Naive B cell (primary cell): ENCODE data around the gene LCN15. TPM values are rescaled to one million over a fixed set of nuclear protein-coding genes. Genes with fewer than 3 reads are reported as not detected.

Experiments
- ATAC-seq, 2 donors: fragments of 150-1000 bp; cut with Tn5 transposase; 2 replicates each; pipeline ENCODE4 v1.10.0; 2021; ENCODE audit warnings: low read depth in 2 of 2, mild to moderate bottlenecking in 2 of 2, moderate library complexity in 2 of 2
- DNase-seq: peaks from one replicate; pipeline ENCODE4 v3.0.0; 2022
- H3K27ac Mint-ChIP-seq, 6 donors: one replicate each; pipeline ENCODE4 v1.8.0; 2020 to 2022; ENCODE audit warnings: mild to moderate bottlenecking in 6 of 6, mixed read lengths in 6 of 6, moderate library complexity in 5 of 6, inconsistent platforms in 2 of 6
- H3K27me3 Mint-ChIP-seq, 3 donors: one replicate each; pipeline ENCODE4 v1.8.0; 2021 to 2022; ENCODE audit warnings: mixed read lengths in 3 of 3, mild to moderate bottlenecking in 1 of 3
- H3K36me3 Mint-ChIP-seq, 2 donors: one replicate each; pipeline ENCODE4 v1.8.0; 2020 to 2022; ENCODE audit warnings: mixed read lengths in 2 of 2, inconsistent platforms in 1 of 2, mild to moderate bottlenecking in 1 of 2
- H3K4me1 Mint-ChIP-seq, 3 donors: one replicate each; pipeline ENCODE4 v1.8.0; 2020 to 2022; ENCODE audit warnings: mixed read lengths in 3 of 3, inconsistent platforms in 1 of 3, mild to moderate bottlenecking in 1 of 3, moderate library complexity in 1 of 3
- H3K4me3 Mint-ChIP-seq, 8 donors: one replicate each; pipeline ENCODE4 v1.8.0; 2020 to 2022; ENCODE audit warnings: mild to moderate bottlenecking in 8 of 8, mixed read lengths in 8 of 8, moderate library complexity in 8 of 8, inconsistent platforms in 2 of 8
- H3K9me3 Mint-ChIP-seq, 7 donors: one replicate each; pipeline ENCODE4 v1.8.0; 2020 to 2022; ENCODE audit warnings: mixed read lengths in 7 of 7, mild to moderate bottlenecking in 5 of 7, inconsistent platforms in 2 of 7, moderate library complexity in 1 of 7
- polyA plus RNA-seq, 6 donors: library from polyadenylated mRNA; unstranded; fragments of 300-500 nt; fragmentation: Illumina TruSeq; gene quantifications; one replicate each; pipeline ENCODE4 v1.2.3, GENCODE V29; 2021; ENCODE audit warnings: low read depth in 6 of 6

LCN15 gene
- polyA plus RNA-seq, 6 donors from 2014 or later: 0.09 TPM; not detected in 5

DNA sequence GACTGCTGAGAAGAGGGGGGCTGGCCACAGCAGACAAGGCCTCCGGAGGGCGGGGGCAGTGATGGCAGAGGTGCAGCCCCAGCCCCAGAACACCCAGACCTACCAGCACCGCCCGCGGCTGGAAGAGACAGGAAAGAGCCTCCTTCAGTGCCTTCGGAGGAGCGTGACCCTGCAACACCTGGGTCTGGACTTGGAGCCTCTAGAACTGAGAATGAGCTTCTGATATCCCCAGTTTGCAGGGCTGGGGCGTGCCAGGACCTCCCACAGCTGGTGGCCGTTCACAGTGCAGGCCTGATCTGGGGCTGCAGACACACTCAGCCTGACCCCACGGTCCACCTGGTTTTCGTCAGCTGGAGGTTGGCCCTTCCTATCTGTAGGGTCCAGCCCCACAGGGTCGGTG is 30.7 kb downstream of the LCN15 start:
- no peaks in the 10 kb centered on the region for H3K9me3 Mint-ChIP-seq
- DNase-seq (no peak), ATAC-seq (no peak)
- H3K27me3 Mint-ChIP-seq: no peaks in the 10 kb centered on the region
- peaks cover 14 to 52% (median 38%) of the 10 kb centered on the region in 3 donors for H3K4me1 Mint-ChIP-seq
- peaks cover 0 to 6% of the 10 kb centered on the region in 2 donors for H3K36me3 Mint-ChIP-seq
- H3K27ac Mint-ChIP-seq: peak overlapping the region in 1 of 6 donors; percentile 61
- H3K4me3 Mint-ChIP-seq: peak overlapping the region in 2 of 8 donors; percentile 23 to 32

DNA sequence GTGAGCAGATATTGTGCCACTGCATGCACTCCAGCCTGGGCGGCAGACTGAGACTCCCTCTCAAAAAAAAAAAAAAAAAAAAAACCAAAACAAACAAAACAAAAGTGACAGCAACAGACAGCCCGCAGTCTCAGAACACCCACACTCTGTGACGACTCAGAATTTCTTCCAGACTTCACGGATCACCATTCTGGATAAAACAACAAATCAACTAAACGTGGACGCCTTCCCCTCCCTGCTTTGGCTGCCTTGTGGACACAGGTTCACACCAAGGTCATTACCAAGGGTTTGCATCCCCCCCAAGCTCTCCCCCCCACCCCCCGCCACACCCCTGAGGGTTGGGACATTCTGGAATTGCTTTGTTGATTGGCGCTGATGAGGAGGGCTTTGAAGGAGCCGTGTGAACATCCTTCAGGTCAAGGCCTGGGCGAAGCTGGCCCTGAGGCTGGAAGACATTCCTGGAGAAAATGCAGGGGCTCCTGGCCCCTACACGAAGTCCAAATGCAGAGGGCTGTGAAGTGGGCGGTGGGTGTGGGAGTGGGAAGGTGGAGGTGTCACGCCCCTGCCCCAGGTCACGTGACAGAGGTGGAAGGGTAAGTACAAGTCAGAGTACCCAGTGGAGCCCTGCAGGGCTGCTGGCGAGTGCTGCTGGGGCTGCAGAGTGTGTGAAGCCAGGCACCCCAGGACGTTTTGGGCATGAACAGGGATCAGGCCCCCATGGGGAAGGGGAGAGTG is 31.7 kb downstream of the LCN15 start:
- H3K27ac Mint-ChIP-seq: no peak overlapping the region

DNA sequence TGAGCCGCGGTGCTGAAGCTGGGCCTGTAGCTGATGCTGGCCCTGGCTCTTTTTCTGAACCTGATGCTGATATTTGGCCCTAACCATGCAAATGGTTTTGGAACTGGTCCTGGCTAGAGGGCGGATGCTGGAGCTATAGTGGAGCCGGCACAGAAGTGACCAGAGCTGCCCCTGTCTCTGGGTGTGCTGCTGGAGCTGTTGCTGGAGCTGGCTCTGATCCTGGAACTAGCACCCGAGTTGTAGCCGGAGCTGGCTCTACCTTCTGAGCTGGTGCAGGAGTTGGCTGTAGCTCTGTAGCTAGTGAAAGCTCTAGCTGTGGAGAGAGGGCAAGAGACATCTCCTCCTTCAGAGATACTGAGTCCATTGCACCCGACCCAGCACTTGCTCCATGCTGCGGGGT is 34.4 kb downstream of the LCN15 start:
- Mint-ChIP-seq H3K4me3 (peak overlapping the region; percentile 22 to 95 (median 74)), H3K36me3 (peaks cover 7 to 9% of the 10 kb centered on the region in 2 donors), H3K9me3 (no peaks in the 10 kb centered on the region), H3K27me3 (peaks cover 0 to 3% (median 0%) of the 10 kb centered on the region in 3 donors), H3K27ac (peak overlapping the region in 3 of 6 donors; percentile 37 to 92 (median 56)), H3K4me1 (peaks cover 19 to 62% (median 39%) of the 10 kb centered on the region in 3 donors)
- no peak for ATAC-seq
- DNase-seq: no peak

More for the DNA sequence above, 31.7 kb downstream of the LCN15 start:
- DNase-seq: no peak
- Mint-ChIP-seq H3K36me3 (no peaks in the 10 kb centered on the region), H3K4me1 (peaks cover 8 to 44% (median 29%) of the 10 kb centered on the region in 3 donors), H3K4me3 (peak overlapping the region in 1 of 8 donors; percentile 40), H3K9me3 (no peaks in the 10 kb centered on the region), H3K27me3 (no peaks in the 10 kb centered on the region)
- no peak for ATAC-seq

DNA sequence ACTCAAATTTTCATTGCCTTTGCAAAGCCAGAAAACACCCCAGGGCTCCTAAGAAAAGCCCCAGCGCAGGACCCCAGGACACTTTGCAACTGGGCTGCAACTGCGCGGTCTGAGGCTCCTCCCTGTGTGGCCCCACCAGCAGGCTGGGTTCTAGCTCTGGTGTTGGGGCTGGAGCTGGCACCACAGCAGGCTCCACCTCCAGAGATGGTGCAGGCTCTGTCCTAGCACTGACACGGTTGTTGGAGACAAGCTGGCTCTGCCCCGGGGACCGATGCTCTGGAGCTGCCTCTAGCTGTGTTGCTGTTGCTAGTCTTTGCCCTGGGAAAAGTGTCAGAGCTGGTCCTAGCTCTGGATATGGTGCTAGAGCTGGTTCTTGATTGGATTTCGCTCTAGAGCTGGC is 35.2 kb downstream of the LCN15 start:
- Mint-ChIP-seq H3K27me3 (peaks cover 0 to 3% (median 0%) of the 10 kb centered on the region in 3 donors), H3K9me3 (no peaks in the 10 kb centered on the region), H3K36me3 (peaks cover 7 to 14% of the 10 kb centered on the region in 2 donors), H3K27ac (peak overlapping the region in 2 of 6 donors; percentile 73 to 92), H3K4me1 (peaks cover 23 to 69% (median 44%) of the 10 kb centered on the region in 3 donors), H3K4me3 (peak overlapping the region; percentile 9 to 95 (median 74))
- DNase-seq (no peak), ATAC-seq (no peak)

DNA sequence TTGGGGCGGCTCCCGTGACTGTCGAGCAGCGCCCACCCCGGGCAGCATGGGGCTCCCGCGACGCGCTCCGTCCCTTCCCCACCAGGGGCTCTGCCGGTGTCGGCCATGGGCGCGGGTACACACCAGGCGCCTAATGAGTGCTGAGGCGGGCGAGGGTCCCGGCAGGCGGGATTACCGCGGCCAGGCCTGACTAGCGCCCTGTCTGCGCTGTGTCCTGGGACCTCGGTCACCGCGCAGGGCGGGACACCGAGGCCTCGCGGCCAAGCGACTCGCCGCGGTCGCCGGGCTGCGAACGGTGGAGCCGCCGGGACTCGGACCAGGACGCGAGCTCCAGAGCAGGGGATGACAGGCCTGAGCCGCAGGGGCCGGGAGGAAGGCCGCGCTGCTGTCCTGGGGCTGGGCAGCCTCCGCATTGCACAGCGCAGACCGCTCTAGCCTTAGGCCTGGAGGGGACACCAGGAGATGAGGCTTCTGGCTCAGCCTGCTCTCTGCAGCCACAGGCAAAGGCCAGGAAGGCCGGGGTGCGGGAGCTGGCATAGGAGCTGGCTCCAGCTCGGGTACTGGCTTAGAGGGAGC is 35.7 kb downstream of the LCN15 start:
- peaks cover 7 to 19% of the 10 kb centered on the region in 2 donors for H3K36me3 Mint-ChIP-seq
- ATAC-seq (peak in 1 of 2 donors; percentile 3), DNase-seq (no peak)
- peaks cover 23 to 69% (median 49%) of the 10 kb centered on the region in 3 donors for H3K4me1 Mint-ChIP-seq
- peaks cover 0 to 3% (median 0%) of the 10 kb centered on the region in 3 donors for H3K27me3 Mint-ChIP-seq
- peak overlapping the region in 1 of 6 donors; percentile 92 for H3K27ac Mint-ChIP-seq
- H3K9me3 Mint-ChIP-seq: no peaks in the 10 kb centered on the region
- H3K4me3 Mint-ChIP-seq: peak overlapping the region; percentile 51 to 95 (median 74)

DNA sequence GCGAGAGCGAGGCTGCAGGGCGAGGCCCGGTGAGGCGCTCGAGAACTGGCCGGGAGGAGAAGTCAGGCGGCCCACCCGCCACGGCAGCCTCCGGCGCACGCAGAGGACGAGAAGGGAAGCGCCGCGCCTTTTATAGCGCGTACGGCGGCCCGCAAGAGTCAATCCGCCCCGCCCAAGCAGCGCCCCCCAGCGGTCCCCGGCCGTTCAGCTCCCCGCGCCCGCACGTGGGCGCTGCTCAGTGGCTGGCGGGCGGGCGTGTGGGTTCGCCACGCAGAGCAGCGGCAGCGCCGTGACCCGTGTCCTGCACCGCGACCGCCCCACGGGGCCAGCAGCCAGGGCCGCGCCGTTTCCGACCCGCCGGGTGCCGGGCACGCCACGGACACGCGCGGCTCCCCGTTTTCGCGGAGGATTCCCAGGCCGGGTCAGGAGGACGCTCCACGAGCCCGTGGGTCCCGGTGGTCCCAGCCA is 36.2 kb downstream of the LCN15 start:
- peak; percentile 66 to 70 for ATAC-seq
- Mint-ChIP-seq H3K4me1 (peaks cover 22 to 67% (median 53%) of the 10 kb centered on the region in 3 donors), H3K9me3 (no peaks in the 10 kb centered on the region), H3K4me3 (peak overlapping the region; percentile 66 to 99 (median 95)), H3K36me3 (peaks cover 7 to 22% of the 10 kb centered on the region in 2 donors), H3K27me3 (peaks cover 0 to 3% (median 0%) of the 10 kb centered on the region in 3 donors), H3K27ac (peak overlapping the region in 3 of 6 donors; percentile 86 to 94 (median 92))
- DNase-seq: peak; percentile 91

DNA sequence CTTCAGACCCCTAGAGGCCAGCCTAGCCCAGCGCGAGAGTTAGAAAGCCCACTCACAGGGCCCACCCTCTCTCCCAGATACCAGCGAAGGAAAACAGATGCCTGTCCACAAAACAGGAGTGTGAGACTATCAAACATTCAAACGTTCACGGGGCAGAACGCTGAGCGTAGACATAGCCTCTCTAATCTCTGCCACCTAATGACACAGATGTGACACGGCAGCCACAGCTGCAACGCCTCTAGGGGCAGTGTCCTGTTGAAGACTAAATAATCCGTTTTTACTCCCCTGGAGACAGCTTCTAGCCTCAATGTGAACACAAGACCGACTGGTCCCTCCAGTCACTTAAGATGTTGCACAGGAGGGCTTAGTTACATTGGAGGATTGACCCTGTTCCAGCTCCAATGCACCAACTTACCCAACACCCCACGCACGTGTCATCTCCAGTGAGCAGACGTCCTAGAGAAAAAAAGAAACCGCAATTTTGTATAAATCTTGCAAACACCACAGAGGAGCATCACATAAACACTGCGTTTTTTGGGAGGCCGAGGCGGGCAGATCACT is 37.6 kb downstream of the LCN15 start:
- Mint-ChIP-seq H3K36me3 (peaks cover 7 to 22% of the 10 kb centered on the region in 2 donors), H3K9me3 (no peaks in the 10 kb centered on the region), H3K4me1 (peaks cover 15 to 56% (median 48%) of the 10 kb centered on the region in 3 donors), H3K27me3 (peaks cover 0 to 3% (median 0%) of the 10 kb centered on the region in 3 donors), H3K4me3 (peak overlapping the region; percentile 88 to 99 (median 97)), H3K27ac (peak overlapping the region; percentile 92 to 99 (median 96))
- ATAC-seq (peak; percentile 51 to 54), DNase-seq (peak; percentile 47)

DNA sequence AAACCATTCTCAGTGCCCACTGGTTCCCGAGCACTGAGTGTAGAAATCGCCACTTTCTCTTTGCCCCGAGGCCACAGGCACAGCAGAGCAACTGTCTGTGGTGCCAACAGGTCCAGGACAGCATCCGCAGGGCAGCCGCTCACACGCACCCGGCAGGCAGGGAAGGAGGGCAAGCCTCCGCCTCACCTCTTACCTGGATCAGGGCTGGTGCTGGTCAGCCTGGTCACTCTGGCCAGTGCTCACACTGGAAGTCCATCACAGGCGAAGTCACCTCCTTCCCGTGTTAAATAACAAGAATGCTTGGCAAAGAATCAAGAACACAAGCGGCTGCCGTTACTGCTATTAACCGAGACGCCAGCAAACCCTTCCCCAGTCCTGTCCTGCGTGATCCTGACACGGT is 38.2 kb downstream of the LCN15 start:
- ATAC-seq: no peak
- H3K9me3 Mint-ChIP-seq: no peaks in the 10 kb centered on the region
- H3K27me3 Mint-ChIP-seq: peaks cover 0 to 3% (median 0%) of the 10 kb centered on the region in 3 donors

DNA sequence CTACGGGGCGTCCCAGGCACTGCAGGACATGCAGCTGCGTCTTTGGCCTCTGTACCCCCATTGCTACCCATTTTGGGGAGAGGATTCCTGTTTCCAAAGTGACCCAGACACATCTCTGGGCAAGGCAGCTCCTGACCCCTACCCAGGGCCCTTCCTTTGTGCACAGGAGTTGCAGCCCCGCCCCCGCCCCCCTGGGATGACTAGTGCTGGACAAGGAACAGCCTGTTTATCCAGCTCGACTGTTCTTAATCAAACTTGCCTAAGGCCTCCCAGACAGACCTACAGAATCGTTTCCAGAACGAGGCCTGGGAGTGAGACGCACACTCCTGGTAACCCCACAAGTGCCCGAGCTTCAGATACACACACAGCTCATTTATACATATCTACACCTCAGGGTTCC is 38.7 kb downstream of the LCN15 start:
- Mint-ChIP-seq H3K4me3 (peak overlapping the region in 6 of 8 donors; percentile 10 to 99 (median 96)), H3K27ac (peak overlapping the region in 3 of 6 donors; percentile 11 to 92 (median 86)), H3K9me3 (no peaks in the 10 kb centered on the region), H3K36me3 (peaks cover 7 to 22% of the 10 kb centered on the region in 2 donors), H3K27me3 (peaks cover 0 to 3% (median 0%) of the 10 kb centered on the region in 3 donors), H3K4me1 (peaks cover 19 to 53% (median 53%) of the 10 kb centered on the region in 3 donors)
- ATAC-seq (no peak), DNase-seq (no peak)

More for the DNA sequence above, 38.2 kb downstream of the LCN15 start:
- DNase-seq: no peak
- peak overlapping the region; percentile 92 to 99 (median 96) for H3K27ac Mint-ChIP-seq
- H3K4me1 Mint-ChIP-seq: peaks cover 18 to 55% (median 52%) of the 10 kb centered on the region in 3 donors
- H3K4me3 Mint-ChIP-seq: peak overlapping the region; percentile 88 to 99 (median 97)
- peaks cover 7 to 22% of the 10 kb centered on the region in 2 donors for H3K36me3 Mint-ChIP-seq

DNA sequence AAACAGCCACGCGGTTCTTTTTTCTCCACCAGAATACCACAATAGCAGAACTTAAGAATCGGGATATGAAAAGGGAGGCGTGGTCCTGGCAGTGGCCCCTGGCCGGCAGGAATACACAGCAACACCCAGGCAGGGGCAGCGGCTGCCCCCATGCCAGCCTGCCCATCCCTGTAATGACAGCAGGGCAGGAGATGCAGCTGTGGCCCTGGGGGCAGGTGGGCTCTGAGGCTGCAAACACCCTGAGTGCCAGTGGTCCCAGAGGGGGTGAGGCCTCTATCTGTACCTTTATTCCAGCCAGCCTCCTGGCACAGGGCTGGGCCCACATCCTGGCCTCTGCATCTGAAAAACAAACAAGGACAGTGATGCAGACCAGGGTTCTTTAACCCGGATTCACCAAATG is 39.5 kb downstream of the LCN15 start:
- Mint-ChIP-seq H3K27ac (peak overlapping the region in 1 of 6 donors; percentile 24), H3K36me3 (peaks cover 7 to 22% of the 10 kb centered on the region in 2 donors), H3K4me1 (peaks cover 19 to 50% (median 45%) of the 10 kb centered on the region in 3 donors), H3K9me3 (no peaks in the 10 kb centered on the region), H3K27me3 (peaks cover 0 to 3% (median 0%) of the 10 kb centered on the region in 3 donors), H3K4me3 (peak overlapping the region in 4 of 8 donors; percentile 12 to 95 (median 48))
- ATAC-seq: no peak
- no peak for DNase-seq

DNA sequence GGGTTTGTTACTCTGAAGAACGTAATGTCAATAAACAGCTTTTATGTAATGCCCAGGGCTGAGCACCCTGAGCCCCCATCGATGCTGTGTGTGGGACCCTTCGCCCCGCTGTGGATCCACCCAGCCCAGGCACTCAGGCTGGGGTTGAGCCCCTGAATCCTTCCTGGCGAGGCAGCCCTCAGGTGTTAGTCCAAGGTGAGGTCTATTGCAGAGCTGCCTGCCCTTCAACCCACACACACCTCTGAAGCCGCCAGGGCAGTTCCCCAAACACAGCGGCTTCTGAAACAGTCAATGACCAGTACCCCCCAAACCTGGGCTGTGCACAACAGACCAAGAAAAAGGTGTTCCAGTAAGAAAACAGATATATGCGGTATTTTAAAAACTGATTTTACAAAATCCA is 40.3 kb downstream of the LCN15 start:
- DNase-seq (no peak), ATAC-seq (no peak)
- H3K27me3 Mint-ChIP-seq: peaks cover 0 to 3% (median 0%) of the 10 kb centered on the region in 3 donors
- H3K4me1 Mint-ChIP-seq: peaks cover 19 to 47% (median 43%) of the 10 kb centered on the region in 3 donors
- peak overlapping the region in 4 of 6 donors; percentile 31 to 62 (median 42) for H3K27ac Mint-ChIP-seq
- peaks cover 7 to 22% of the 10 kb centered on the region in 2 donors for H3K36me3 Mint-ChIP-seq
- H3K9me3 Mint-ChIP-seq: no peaks in the 10 kb centered on the region
- H3K4me3 Mint-ChIP-seq: peak overlapping the region in 4 of 8 donors; percentile 28 to 95 (median 52)

DNA sequence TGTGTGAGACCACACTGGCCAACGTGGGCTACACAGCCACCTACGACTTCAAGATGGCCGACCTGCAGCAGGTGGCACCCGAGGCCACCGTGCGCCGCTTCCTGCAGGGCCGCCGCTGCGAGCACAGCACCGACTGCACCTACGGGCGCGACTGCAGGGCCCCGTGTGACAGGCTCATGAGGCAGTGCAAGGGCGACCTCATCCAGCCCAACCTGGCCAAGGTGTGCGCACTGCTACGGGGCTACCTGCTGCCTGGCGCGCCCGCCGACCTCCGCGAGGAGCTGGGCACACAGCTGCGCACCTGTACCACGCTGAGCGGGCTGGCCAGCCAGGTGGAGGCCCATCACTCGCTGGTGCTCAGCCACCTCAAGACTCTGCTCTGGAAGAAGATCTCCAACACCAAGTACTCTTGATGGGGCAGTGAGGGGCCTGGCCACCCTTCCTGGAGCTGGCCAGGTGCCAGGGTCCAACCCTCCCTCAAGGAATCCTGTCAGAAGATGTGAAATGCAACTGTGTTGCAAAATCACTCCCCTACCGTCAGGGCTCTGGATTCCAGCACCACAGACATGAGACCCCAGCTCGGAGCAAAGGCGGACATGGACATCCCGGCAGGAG is 40.8 kb downstream of the LCN15 start:
- Mint-ChIP-seq H3K4me3 (peak overlapping the region in 2 of 8 donors; percentile 56 to 95), H3K9me3 (no peaks in the 10 kb centered on the region), H3K36me3 (peaks cover 7 to 22% of the 10 kb centered on the region in 2 donors), H3K27me3 (peaks cover 0 to 3% (median 0%) of the 10 kb centered on the region in 3 donors), H3K27ac (peak overlapping the region in 2 of 6 donors; percentile 31 to 37), H3K4me1 (peaks cover 22 to 52% (median 45%) of the 10 kb centered on the region in 3 donors)
- DNase-seq (no peak), ATAC-seq (no peak)
